GM18909 (cell line): ENCODE measurements around the gene PINK1.
A peak's percentile ranks its signal among the peaks of the same experiment; 100 is the strongest.

ENCODE experiments used
- ATAC-seq: cut with Tn5 transposase; IDR thresholded peaks from one replicate; pipeline ENCODE4 v1.9.1; 2021; ENCODE audit warnings: mild to moderate bottlenecking; ENCODE audit not compliant: unreplicated experiment, poor library complexity

The PINK1 gene

GRCh38 chr1:20641975-20642374 is 8.7 kb downstream of the PINK1 start:
- ATAC-seq: no peak

GRCh38 chr1:20643080-20643479 is 9.8 kb downstream of the PINK1 start:
- ATAC-seq: no peak

- no peak for ATAC-seq
These were observed 11.2 kb downstream of the PINK1 start for GRCh38 chr1:20644416-20644815.

GRCh38 chr1:20645414-20645813 is 12.2 kb downstream of the PINK1 start:
- no peak for ATAC-seq

DNA sequence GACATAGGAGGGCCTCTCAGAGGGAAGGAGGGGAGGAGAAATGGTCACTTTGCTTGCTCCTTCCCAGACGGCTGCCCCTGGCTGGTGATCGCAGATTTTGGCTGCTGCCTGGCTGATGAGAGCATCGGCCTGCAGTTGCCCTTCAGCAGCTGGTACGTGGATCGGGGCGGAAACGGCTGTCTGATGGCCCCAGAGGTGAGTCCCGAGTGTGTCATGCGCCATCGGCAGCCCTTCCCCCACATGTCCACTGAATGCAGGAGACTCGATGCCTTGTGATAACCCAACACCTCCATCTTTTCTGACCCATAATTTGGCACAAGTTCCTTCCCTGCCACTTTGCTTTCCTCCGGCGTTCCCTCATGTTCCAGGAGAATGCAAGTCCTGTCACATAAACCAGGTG is 15.2 kb downstream of the PINK1 start:
- no peak for ATAC-seq

DNA sequence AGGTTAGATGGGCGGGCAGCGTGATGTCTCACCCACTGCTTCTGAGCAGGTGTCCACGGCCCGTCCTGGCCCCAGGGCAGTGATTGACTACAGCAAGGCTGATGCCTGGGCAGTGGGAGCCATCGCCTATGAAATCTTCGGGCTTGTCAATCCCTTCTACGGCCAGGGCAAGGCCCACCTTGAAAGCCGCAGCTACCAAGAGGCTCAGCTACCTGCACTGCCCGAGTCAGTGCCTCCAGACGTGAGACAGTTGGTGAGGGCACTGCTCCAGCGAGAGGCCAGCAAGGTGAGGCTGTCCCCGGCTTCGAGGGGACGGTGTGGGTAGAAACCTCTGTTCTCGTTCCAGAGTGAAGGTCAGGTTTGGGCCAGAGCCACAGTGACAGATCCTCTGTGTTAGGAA is 15.7 kb downstream of the PINK1 start:
- ATAC-seq: no peak

DNA sequence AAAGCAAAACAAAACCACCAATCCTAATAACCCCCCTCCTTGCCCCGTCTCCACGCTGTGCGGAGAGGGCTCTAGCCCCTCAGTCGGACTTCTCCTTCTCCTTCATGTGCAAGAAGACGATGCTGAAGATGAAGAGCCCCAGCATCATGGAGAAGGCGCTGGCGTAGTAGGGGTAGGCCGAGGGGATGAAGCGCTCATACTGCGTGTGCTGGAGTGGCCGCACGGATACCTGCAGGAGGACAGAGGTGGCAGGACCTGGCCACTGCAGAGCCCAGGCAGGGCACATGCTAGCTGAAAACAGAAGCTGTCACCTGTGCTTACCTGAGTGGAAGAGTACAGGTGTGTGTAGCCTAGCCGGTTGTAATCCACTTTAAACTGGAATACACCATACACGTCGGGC is 19.0 kb downstream of the PINK1 start:
- ATAC-seq: no peak

DNA sequence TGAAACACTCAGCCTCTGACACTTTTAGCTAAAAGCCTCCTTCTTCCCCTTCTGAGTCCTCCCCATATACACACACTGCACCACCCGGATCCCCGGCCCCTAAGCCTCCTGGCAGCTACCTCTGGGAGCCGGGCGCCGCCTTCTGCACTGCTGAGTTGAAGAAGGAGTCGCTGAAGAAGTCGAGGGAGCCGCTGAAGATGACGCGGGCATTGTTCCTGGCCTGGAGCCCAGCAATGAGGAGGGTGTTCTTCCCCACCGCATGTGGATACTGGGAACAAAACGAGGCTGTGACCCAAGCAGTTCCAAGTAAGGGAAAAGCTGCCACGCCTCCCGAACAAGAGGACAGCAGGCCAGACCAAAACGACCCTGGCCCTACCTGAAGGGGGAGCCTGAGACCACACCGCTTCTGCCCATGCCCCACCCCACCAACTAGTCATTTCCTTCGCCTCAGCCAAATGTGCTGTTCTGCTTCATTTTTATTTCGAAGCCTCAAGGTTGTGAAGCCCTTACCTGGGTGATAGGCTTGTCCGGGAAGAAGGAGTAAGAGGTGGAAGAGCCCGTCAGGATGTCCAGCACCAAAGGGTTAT is 20.9 kb downstream of the PINK1 start:
- ATAC-seq: no peak

DNA sequence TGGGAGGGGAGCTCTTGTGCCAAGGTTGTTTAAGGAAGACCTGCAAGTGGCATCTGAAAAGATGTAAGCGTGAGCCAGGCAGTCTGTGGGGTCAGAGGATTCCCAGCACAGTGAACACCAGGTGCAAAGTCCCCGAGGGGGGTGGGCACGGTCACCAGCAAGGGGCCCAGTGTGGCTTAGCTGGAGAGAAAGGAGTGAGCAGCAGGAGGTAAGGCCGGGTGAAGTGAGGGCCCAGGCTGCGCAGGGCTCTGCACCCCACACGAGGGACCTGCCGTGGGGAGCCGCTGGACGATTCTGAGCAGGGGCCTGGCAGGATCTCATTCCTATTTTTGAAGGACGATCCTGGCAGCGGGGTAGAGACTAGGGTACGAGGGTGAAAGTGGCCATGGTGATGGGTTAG is 23.8 kb downstream of the PINK1 start:
- no peak for ATAC-seq

DNA sequence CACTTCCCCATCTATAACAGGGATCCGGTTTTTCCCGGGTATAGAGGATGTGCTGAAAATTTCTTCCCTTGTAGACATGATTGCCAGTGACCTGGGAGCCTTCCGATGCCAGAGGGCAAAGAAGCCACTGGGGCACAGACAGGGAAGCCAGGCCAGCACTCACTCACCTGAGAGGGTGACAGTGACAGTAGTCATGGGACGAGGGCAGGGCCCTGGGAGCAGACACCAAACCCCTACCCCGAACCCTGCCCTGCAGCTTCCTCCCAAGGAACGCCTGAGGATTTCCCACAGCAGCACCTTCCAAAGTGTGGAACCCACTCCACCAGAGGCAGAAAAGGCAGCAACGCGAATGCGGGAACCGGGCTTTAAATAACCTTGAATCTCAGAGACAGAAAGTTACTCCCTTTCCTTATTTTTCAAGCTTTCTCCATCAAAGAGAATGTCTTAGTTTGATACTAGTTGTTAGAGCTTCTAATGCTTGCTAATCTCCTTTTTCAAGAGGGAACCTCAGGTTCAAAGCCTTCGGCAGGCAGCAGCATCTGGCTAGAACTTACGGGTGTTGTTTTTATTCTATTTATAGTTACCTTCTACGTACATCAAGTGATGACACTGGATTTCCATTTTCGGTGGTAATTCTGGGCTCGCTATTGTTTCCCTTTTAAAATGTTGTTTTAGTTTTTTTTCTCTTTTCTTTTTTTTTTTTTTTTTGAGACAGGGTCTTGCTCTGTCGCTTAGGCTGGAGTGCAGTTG is 25.1 kb downstream of the PINK1 start:
- ATAC-seq: no peak

DNA sequence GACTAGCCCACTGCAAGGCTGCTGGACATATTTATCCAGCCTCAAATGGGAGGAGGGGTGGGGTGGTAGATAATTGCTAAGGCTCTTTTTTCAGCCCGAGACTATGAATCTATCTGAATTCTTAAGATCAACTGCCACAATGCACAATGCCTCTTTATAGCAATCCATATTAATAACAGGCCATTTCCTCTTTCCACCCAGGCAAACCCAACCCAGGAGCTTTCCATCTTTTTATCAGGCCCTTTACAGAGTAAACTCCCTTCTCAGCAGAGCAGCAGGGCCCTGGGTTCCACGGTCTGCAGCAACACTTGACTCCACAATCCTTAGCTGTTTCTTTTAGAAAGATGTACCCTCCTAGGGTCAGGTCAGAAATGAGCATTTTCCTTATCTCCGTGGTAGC is 27.1 kb downstream of the PINK1 start:
- ATAC-seq: no peak

- no peak for ATAC-seq
These were observed 27.6 kb downstream of the PINK1 start for GRCh38 chr1:20660847-20661206.

- peak; percentile 95 for ATAC-seq
These were observed 28.2 kb downstream of the PINK1 start, which contains the start of gene DDOST for GRCh38 chr1:20661207-20662109. Gene DDOST (minus strand): TSS chr1:20661369. CDS start chr1:20661350, 19 bp downstream.

DNA sequence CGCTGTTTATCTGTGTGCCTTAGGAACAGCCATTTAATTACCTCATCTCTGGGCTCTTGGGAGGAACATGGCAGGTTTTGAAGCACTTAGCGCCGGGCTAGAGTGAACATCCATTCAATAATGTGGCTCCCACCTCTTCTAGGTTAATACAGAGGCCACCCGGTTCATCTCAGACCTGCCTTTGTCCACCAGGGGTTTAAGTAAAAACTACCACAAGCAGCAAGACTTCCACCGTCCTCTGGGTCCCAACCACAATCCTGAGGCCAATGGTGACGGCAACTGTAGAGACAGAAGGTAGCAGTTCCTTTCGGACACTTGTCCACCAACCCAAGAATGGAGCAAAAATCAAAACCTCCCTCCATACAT is 28.8 kb downstream of the PINK1 start:
- ATAC-seq: no peak

DNA sequence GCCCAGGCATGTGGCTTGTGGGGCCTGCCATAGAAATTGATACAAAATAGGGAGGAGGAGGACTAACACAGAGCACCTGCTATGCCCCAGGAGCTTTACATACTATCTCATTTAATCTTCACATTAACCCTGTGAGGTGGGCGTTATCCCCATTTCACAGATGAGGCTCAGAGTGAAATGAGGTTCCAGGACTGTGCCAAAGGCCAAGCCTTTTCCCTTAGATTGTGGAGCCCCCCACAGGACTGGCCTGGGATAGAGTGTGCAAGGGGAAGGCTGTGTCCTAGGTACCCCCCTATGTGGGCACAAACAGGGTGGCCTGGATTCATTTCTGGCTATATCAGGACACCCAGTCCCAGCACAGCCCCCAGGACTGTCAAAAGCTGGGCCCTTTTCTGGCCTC is 30.1 kb downstream of the PINK1 start:
- ATAC-seq: no peak

DNA sequence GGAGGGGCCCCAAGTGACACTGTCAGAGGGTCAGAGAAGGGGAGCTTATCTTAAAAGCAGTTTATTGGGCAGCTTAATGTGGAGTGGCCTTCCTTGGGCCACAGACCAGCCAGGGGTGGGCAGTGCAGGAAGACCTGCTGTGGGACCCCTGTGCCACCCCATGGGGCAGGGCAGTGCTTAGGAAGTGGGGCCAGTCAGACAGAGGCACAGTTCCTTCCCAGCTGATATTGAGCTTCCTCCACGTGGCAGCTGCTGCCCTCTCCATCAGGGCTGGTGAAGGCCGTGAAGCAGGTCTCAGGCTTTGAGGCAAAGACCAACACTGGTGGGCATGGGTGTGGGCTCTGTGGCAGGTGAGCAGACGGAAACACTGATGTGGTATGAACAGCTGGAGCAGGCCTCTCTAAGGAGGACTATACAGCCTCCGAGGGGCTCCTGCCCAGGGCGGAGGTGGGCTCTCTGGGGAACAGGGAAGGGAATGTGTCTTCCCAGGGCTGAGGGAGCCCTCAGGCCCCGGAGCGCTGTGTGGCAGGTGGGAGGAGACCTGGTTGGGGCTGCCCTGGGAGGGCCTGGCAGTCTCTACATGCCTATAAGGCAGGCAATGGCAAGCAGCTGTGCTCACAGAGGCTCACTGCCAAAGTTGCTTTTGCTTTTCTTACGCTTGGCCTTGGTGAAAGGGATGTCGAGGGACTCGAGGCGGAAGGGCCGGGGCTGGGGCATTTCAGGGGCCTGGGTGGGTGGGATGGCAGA is 30.9 kb downstream of the PINK1 start:
- ATAC-seq: no peak

GRCh38 chr1:20665726-20666125 is 32.5 kb downstream of the PINK1 start:
- ATAC-seq: no peak

GRCh38 chr1:20666146-20666545 is 32.9 kb downstream of the PINK1 start:
- ATAC-seq: no peak

DNA sequence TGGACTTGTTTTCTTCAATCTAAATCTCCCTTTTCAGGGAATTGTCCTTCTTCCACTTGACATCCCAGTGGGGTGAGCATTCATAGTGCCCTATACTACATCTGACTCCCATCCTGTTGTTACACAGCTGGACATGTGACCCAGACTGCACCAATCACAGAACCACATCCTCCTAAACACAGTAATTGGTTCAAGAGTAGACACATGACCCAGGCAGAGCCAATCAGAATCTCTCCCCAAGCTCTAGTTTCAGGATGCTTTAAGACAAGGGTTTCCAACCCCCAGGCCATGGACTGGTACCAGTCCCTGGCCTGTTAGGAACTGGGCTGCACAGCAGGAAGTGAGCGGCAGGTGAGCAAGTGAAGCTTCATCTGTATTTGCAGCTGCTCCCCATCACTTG is 33.5 kb downstream of the PINK1 start:
- no peak for ATAC-seq

DNA sequence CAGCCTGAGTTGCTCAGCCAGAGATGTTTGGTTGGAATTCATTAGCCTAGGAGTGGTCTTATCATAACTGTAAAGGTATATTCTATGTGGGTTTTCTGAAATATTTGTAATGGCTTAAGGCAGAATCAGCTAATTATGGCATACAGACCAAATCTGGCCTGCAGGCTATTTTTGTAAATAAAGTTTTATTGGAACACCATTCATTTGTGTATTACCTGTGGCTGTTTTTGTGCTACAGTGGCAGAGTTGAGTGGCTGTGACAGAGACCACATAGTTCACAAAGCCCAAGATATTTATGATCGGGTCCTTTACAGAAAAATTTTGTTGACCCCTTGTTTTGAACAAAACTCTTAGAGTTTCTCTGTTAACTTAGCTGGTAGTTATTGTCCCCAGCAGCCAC is 35.3 kb downstream of the PINK1 start:
- no peak for ATAC-seq

GRCh38 chr1:20670936-20671335 is 37.7 kb downstream of the PINK1 start:
- no peak for ATAC-seq
